ENCODE results near the gene RAB44.

DNA sequence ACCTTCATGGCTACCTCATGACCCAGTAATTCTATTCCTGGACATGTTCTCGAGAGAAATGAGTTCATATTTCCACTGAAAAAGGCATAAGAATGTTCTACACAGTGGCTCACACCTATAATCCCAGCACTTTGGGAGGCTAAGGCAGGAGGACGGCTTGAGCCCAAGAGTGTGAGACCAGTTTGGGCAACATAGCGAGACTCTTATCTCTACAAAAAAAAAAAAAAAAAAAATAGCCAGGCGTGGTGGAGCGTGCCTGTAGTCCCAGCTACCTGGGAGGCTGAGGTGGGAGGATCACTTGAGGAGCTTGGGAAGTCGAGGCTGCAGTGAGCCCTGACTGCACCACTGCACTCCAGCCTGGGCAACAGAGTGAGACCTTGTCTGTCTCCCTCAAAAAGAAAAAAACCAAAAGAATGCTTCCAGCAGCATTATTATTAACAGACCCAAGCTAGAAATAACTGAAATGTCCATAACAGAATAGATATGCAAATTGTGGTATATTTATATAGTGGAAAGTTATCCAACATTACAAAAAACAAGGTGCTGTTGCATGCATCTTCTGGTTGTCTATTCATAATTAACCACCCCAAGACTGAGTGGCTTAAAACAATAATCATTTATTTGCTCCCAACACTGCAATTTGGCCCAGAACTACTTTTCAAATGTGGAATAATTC, 9.4 kb upstream of the RAB44 start:
- TF ChIP-seq, protein P1, sequence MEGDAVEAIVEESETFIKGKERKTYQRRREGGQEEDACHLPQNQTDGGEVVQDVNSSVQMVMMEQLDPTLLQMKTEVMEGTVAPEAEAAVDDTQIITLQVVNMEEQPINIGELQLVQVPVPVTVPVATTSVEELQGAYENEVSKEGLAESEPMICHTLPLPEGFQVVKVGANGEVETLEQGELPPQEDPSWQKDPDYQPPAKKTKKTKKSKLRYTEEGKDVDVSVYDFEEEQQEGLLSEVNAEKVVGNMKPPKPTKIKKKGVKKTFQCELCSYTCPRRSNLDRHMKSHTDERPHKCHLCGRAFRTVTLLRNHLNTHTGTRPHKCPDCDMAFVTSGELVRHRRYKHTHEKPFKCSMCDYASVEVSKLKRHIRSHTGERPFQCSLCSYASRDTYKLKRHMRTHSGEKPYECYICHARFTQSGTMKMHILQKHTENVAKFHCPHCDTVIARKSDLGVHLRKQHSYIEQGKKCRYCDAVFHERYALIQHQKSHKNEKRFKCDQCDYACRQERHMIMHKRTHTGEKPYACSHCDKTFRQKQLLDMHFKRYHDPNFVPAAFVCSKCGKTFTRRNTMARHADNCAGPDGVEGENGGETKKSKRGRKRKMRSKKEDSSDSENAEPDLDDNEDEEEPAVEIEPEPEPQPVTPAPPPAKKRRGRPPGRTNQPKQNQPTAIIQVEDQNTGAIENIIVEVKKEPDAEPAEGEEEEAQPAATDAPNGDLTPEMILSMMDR (IDR thresholded peaks at IDR 0.05) = no peak
- TF ChIP-seq POLR2A (IDR thresholded peaks at IDR 0.05) (no peak), POLR2AphosphoS5 (IDR thresholded peaks at IDR 0.05) (no peak)

Data from prostate gland (tissue), 2 donors.